Activated CD4-positive, CD25-positive, alpha-beta regulatory T cell (primary cell): ENCODE measurements around the gene ERFL.

Experiments used
- DNase-seq, 4 experiments: peaks; one replicate each; lab custom pipeline; 2025; lab: John Stamatoyannopoulos, UW

The ERFL gene

DNA sequence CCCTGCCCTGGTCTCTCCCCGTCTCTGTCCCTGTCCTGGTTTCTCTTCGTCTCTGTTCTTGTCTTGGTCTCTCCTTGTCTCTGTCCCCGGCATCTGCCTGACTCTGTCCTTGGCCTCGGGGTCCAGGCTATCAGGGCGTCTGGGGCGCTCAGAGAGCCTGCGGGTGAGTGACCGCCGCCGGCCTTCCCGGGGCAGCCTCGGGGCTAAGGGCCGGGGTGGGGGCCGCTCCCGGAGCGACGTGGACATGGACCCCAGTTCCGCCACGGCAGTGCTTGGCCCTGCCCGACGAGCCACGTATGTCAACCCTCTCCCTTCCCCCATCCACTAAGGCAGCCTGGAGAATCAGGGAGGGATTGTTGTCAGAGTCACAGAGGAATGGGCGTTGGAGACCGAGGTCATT, 30.4 kb downstream of the ERFL start:
- DNase-seq = no peak

- DNase-seq = no peak
These were observed 31.1 kb downstream of the ERFL start for GRCh38 chr19:41897181-41897580.

- DNase-seq = no peak
These were observed 31.7 kb downstream of the ERFL start for GRCh38 chr19:41896581-41896942.

DNA sequence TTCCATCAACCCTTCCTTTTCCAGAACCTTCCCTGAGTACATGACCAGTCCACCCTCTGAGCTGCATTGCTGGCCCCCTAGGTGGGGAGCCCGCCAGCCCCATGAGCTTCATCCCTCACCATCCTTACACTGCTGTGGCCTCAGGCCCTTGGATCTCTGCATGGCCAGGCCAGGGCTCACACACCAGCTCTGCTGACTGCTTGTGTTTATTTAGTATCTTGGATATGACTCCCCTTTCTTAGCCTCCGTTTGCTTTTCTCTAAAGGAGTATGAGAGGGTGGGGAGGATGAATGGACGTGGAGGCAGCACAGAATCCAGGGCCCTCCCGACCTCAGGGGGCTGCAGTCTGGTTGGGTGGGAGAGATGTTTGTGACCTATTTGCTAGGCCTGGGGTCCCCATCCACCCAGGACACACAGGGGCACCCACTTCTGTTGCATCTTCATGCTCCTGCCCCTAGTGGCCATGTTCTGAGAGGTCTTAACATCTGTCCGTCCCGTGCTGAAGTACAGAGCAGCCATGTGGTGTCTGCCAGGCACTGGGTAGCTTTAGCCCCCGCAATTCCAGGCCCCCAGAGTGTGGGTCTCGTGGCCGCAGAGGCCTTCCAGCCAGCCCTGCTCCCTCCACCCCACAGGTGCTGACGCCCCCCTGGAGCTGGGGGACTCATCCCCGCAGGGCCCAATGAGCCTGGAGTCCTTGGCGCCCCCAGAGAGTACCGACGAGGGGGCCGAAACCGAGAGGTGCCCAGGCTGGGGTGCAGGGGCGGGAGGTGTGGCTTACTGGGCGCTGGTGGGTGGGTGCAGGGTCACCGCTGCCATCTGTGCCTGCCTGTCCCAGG, 32.3 kb downstream of the ERFL start:
- DNase-seq = no peak

GRCh38 chr19:41894350-41894749, 33.9 kb downstream of the ERFL start:
- DNase-seq = no peak

GRCh38 chr19:41893899-41894298, 34.4 kb downstream of the ERFL start:
- DNase-seq = no peak

- DNase-seq = no peak
These were observed 35.9 kb downstream of the ERFL start for GRCh38 chr19:41892173-41892902.

DNA sequence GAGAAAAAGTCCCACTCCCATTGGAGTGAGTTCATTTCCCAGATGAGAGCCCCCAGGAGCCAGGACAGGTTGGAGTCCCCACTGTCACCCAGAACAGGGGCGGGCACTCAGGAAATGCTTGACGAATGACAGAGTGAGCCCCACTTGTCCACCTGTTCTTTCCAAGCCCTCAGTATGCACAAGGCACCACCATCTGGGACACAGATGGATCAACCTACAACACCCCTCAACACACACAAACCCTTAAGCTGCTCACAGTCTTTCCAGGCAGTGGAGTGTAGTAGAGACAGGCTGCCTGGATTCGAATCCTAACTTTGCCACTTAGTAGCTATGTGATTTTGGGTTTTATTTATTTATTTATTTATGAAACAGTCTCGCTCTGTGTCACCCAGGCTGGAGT, 37.3 kb downstream of the ERFL start:
- no peak for DNase-seq

GRCh38 chr19:41889896-41890295, 38.4 kb downstream of the ERFL start:
- DNase-seq = no peak

- no peak for DNase-seq
These were observed 39.3 kb downstream of the ERFL start for GRCh38 chr19:41888926-41889325.

- DNase-seq = peak; percentile 60 to 75 (median 68)
These were observed 40.4 kb downstream of the ERFL start for GRCh38 chr19:41887711-41888382.

GRCh38 chr19:41886761-41887710, 41.2 kb downstream of the ERFL start:
- peak in 2 of 4 experiments; percentile 54 to 65 for DNase-seq

GRCh38 chr19:41883821-41884733, 44.2 kb downstream of the ERFL start:
- peak; percentile 77 to 84 (median 80) for DNase-seq

GRCh38 chr19:41883463-41883820, 44.8 kb downstream of the ERFL start:
- no peak for DNase-seq

- DNase-seq = peak in 3 of 4 experiments; percentile 38 to 68 (median 66)
These were observed 45.4 kb downstream of the ERFL start, which contains the start of gene ARHGEF1 for GRCh38 chr19:41882568-41883462. Gene ARHGEF1 (plus strand): TSS chr19:41883184. CDS start chr19:41888083, 4,899 bp downstream.

GRCh38 chr19:41880329-41880708, 47.9 kb downstream of the ERFL start:
- no peak for DNase-seq

- DNase-seq = no peak
These were observed 48.5 kb downstream of the ERFL start for GRCh38 chr19:41879670-41880328.

GRCh38 chr19:41879080-41879479, 49.2 kb downstream of the ERFL start:
- DNase-seq = no peak
